HFFc6 (cell line): ENCODE measurements around the gene ARHGAP27. TPM values are rescaled to one million over a fixed set of nuclear protein-coding genes. Genes with fewer than 3 reads are reported as not detected.
"Not testable (repeated sequence)": the region's sequence is repeated elsewhere in the genome, so short reads cannot be mapped to it uniquely, and the experiment has no call there.

Source experiments
- DNase-seq: peaks from one replicate; pipeline ENCODE4 v3.0.0-alpha.2; 2018
- H3K27ac Mint-ChIP-seq: 2 replicates; pipeline ENCODE4 v1.8.0; 2020; ENCODE audit warnings: mild to moderate bottlenecking, mixed read lengths
- H3K27me3 Mint-ChIP-seq: 2 replicates; pipeline ENCODE4 v1.8.0; 2021; ENCODE audit warnings: mild to moderate bottlenecking, moderate library complexity, mixed read lengths; ENCODE audit not compliant: insufficient read depth
- H3K36me3 Mint-ChIP-seq: 2 replicates; pipeline ENCODE4 v1.8.0; 2021; ENCODE audit warnings: low read depth, mixed read lengths
- H3K4me1 Mint-ChIP-seq: 2 replicates; pipeline ENCODE4 v1.8.0; 2020; ENCODE audit warnings: low read depth, mixed read lengths
- H3K4me3 Mint-ChIP-seq: 2 replicates; pipeline ENCODE4 v1.8.0; 2020; ENCODE audit warnings: mild to moderate bottlenecking, moderate library complexity, mixed read lengths
- H3K9me3 Mint-ChIP-seq: 2 replicates; pipeline ENCODE4 v1.8.0; 2020; ENCODE audit warnings: mild to moderate bottlenecking, mixed read lengths
- CTCF ChIP-seq: fragments of 200-600 bp; sonication (generic); IDR thresholded peaks from 2 replicates; pipeline ENCODE4 v1.5.0; 2021; ENCODE audit warnings: antibody characterized with exemption, mild to moderate bottlenecking
- total RNA-seq, 6 experiments: library from RNA; stranded (reverse); fragmentation: NEBNext Ultra II Directional; extraction: Animal tissue kit (Norgen Biotek cat#: 25700); gene quantifications; 2 replicates in 1 of 6; 3 replicates in 5 of 6; pipeline ENCODE4 v1.2.3, GENCODE V29; 2021

ARHGAP27 gene
- total RNA-seq, 6 experiments from 2014 or later = 1.8 to 3.8 (median 2.7) TPM

- H3K4me1 Mint-ChIP-seq, H3K27me3 Mint-ChIP-seq, H3K27ac Mint-ChIP-seq, H3K9me3 Mint-ChIP-seq, H3K36me3 Mint-ChIP-seq, DNase-seq, H3K4me3 Mint-ChIP-seq: not testable (repeated sequence)
- peak; percentile 23 for TF ChIP-seq CTCF
Measured at GRCh38 chr17:45453731-45454130, 21.1 kb upstream of the ARHGAP27 start.

GRCh38 chr17:45453225-45453534 lies 20.5 kb upstream of the ARHGAP27 start:
- not testable (repeated sequence) for H3K9me3 Mint-ChIP-seq, H3K27ac Mint-ChIP-seq, H3K4me3 Mint-ChIP-seq, H3K36me3 Mint-ChIP-seq, H3K27me3 Mint-ChIP-seq, DNase-seq, H3K4me1 Mint-ChIP-seq

GRCh38 chr17:45452329-45453224 lies 19.9 kb upstream of the ARHGAP27 start:
- H3K4me1 Mint-ChIP-seq, H3K27me3 Mint-ChIP-seq, DNase-seq, H3K27ac Mint-ChIP-seq, H3K4me3 Mint-ChIP-seq, H3K9me3 Mint-ChIP-seq, H3K36me3 Mint-ChIP-seq: not testable (repeated sequence)

- not testable (repeated sequence) for DNase-seq, H3K9me3 Mint-ChIP-seq, H3K27ac Mint-ChIP-seq, H3K36me3 Mint-ChIP-seq, H3K4me3 Mint-ChIP-seq, H3K27me3 Mint-ChIP-seq, H3K4me1 Mint-ChIP-seq
Measured at GRCh38 chr17:45451660-45452059, 19.0 kb upstream of the ARHGAP27 start.

GRCh38 chr17:45451131-45451530 lies 18.5 kb upstream of the ARHGAP27 start:
- DNase-seq = no peak
- Mint-ChIP-seq H3K36me3 (peaks cover 5% of the 10 kb centered on the region; the same call in 1 of the 2 replicates), H3K27ac (no peak overlapping the region), H3K4me1 (peaks cover 12% of the 10 kb centered on the region), H3K9me3 (no peaks in the 10 kb centered on the region), H3K4me3 (no peak overlapping the region), H3K27me3 (no peaks in the 10 kb centered on the region)
- TF ChIP-seq CTCF = peak; percentile 33; the same call in 1 of the 2 replicates

GRCh38 chr17:45449708-45450329 lies 17.1 kb upstream of the ARHGAP27 start:
- not testable (repeated sequence) for H3K9me3 Mint-ChIP-seq, H3K36me3 Mint-ChIP-seq, H3K27me3 Mint-ChIP-seq, DNase-seq, H3K27ac Mint-ChIP-seq, H3K4me3 Mint-ChIP-seq
- peaks cover 18% of the 10 kb centered on the region for H3K4me1 Mint-ChIP-seq

- H3K27me3 Mint-ChIP-seq, H3K27ac Mint-ChIP-seq, H3K9me3 Mint-ChIP-seq, H3K36me3 Mint-ChIP-seq, DNase-seq, H3K4me3 Mint-ChIP-seq: not testable (repeated sequence)
- peaks cover 18% of the 10 kb centered on the region for H3K4me1 Mint-ChIP-seq
Measured at GRCh38 chr17:45449260-45449659, 16.6 kb upstream of the ARHGAP27 start.

- H3K27me3 Mint-ChIP-seq, H3K36me3 Mint-ChIP-seq, H3K9me3 Mint-ChIP-seq, DNase-seq, H3K27ac Mint-ChIP-seq, H3K4me3 Mint-ChIP-seq: not testable (repeated sequence)
- H3K4me1 Mint-ChIP-seq = peaks cover 18% of the 10 kb centered on the region
Measured at GRCh38 chr17:45448483-45448882, 15.8 kb upstream of the ARHGAP27 start.

GRCh38 chr17:45448066-45448465 lies 15.4 kb upstream of the ARHGAP27 start:
- H3K36me3 Mint-ChIP-seq, H3K4me3 Mint-ChIP-seq, H3K27ac Mint-ChIP-seq, H3K27me3 Mint-ChIP-seq, DNase-seq, H3K9me3 Mint-ChIP-seq: not testable (repeated sequence)
- peaks cover 18% of the 10 kb centered on the region for H3K4me1 Mint-ChIP-seq

- not testable (repeated sequence) for DNase-seq, H3K4me3 Mint-ChIP-seq, H3K27me3 Mint-ChIP-seq, H3K36me3 Mint-ChIP-seq, H3K9me3 Mint-ChIP-seq
- H3K4me1 Mint-ChIP-seq = peaks cover 18% of the 10 kb centered on the region
- H3K27ac Mint-ChIP-seq = peak overlapping the region; percentile 63; the same call in 1 of the 2 replicates
Measured at GRCh38 chr17:45447650-45448049, 15.0 kb upstream of the ARHGAP27 start.

GRCh38 chr17:45446872-45447625 lies 14.4 kb upstream of the ARHGAP27 start:
- H3K4me3 Mint-ChIP-seq, H3K9me3 Mint-ChIP-seq, H3K27me3 Mint-ChIP-seq, H3K36me3 Mint-ChIP-seq: not testable (repeated sequence)
- DNase-seq = peak; percentile 35
- peak overlapping the region; percentile 63; the same call in 1 of the 2 replicates for H3K27ac Mint-ChIP-seq
- H3K4me1 Mint-ChIP-seq = peaks cover 18% of the 10 kb centered on the region
